8988T (cell line): ENCODE measurements around the gene DNAAF9.

Source experiments
- DNase-seq: peaks from one replicate; pipeline ENCODE4 v3.0.0; 2011

Gene DNAAF9

GRCh38 chr20:3364323-3365013 is 43.0 kb downstream of the DNAAF9 start:
- DNase-seq: no peak

DNA sequence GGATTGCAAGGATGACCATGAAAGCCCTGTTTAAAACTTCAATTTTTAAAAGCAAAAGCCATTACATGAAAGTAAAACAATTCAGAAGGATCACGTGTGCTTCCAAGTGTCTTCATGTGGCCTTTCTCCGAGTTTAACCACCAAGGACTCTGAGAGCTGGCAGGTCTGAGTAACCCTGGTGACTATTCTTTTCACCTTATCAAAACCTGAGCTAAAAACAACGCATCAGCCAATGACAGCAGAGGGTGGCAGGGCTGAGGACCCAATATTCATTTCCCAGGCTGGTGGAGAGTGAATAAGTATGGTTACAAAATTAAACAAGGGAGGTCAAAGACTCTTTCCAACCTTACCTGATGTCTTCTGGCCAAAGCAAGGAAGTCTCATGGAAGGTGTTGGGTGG is 46.7 kb downstream of the DNAAF9 start:
- no peak for DNase-seq

GRCh38 chr20:3358676-3359340 is 48.7 kb downstream of the DNAAF9 start:
- DNase-seq: no peak
